Measurements from ENCODE around the gene SPAG4. TPM values are rescaled to one million over a fixed set of nuclear protein-coding genes. Genes with fewer than 3 reads are reported as not detected.

Gene SPAG4
- total and polyA plus RNA-seq, 7 donors = 0.49 to 2.1 (median 1.1) TPM

- intact Hi-C loops (cut with DNase I) = no loop called here
These were observed 54.1 kb downstream of the SPAG4 start for GRCh38 chr20:35669681-35670080.

More at GRCh38 chr20:35669681-35670080, 54.1 kb downstream of the SPAG4 start:
- DNase-seq (no peak), ATAC-seq (no peak)
- Histone ChIP-seq H3K27me3 (ENCODE audit: insufficient read depth in 3 of 3, low read length in 2 of 3) (no peaks in the 10 kb centered on the region), H3K4me1 (no peaks in the 10 kb centered on the region), H3K4me3 (no peak overlapping the region), H3K9me3 (no peaks in the 10 kb centered on the region), H3K27ac (no peak overlapping the region), H3K36me3 (ENCODE audit: insufficient read depth in 1 of 2, low read depth in 1 of 2) (peaks cover 6 to 71% of the 10 kb centered on the region in 2 donors)
- WGBS, 3 donors = 78 to 94% (median 90%) methylated on average over 1 of the region's 1 CpG
- TF ChIP-seq CTCF (IDR thresholded peaks at IDR 0.05) = no peak

Other genes starting within 250 kb of the SPAG4 start
- 100 to 1,000 TPM in 2 of 4 donors, 10 to 100 TPM in 2; 67.3 to 120 (median 85.8) TPM for gene UQCC1, start 203.9 kb upstream of the SPAG4 start, total RNA-seq
- 100 to 1,000 TPM in 2 of 3 donors, 10 to 100 TPM in 1; 71.8 to 129 (median 118) TPM for gene UQCC1, start 203.9 kb upstream of the SPAG4 start, polyA plus RNA-seq
- 1 to 10 TPM in 1 of 4 donors, under 1 TPM in 2, not detected in 1; 0.13 to 1.1 (median 0.22) TPM for gene GDF5, start 177.6 kb upstream of the SPAG4 start, total RNA-seq
- gene GDF5, start 177.6 kb upstream of the SPAG4 start, polyA plus RNA-seq = under 1 TPM in 2 of 3 donors, not detected in 1; 0.03 to 0.13 TPM
- gene CEP250, start 160.2 kb upstream of the SPAG4 start, total RNA-seq = 10 to 100 TPM; 17.0 to 19.3 (median 17.6) TPM
- 10 to 100 TPM in 1 of 3 donors, 1 to 10 TPM in 2; 4.2 to 13.2 (median 7.4) TPM for gene CEP250, start 160.2 kb upstream of the SPAG4 start, polyA plus RNA-seq
- gene C20orf173, start 86.2 kb upstream of the SPAG4 start, total RNA-seq = not detected
- not detected for gene C20orf173, start 86.2 kb upstream of the SPAG4 start, polyA plus RNA-seq
- gene ERGIC3, start 73.8 kb upstream of the SPAG4 start, total RNA-seq = 10 to 100 TPM; 61.7 to 71.6 (median 64.6) TPM
- gene ERGIC3, start 73.8 kb upstream of the SPAG4 start, polyA plus RNA-seq = 10 to 100 TPM; 67.9 to 83.5 (median 78.1) TPM
- 10 to 100 TPM; 55.9 to 75.4 (median 67.1) TPM for gene CPNE1, start 49.1 kb downstream of the SPAG4 start, total RNA-seq
- gene CPNE1, start 49.1 kb downstream of the SPAG4 start, polyA plus RNA-seq = 10 to 100 TPM; 59.5 to 62.1 (median 61.6) TPM
- 10 to 100 TPM; 20.8 to 61.5 (median 45.5) TPM for gene RBM12, start 49.1 kb downstream of the SPAG4 start, total RNA-seq
- gene RBM12, start 49.1 kb downstream of the SPAG4 start, polyA plus RNA-seq = 10 to 100 TPM in 1 of 3 donors, 1 to 10 TPM in 2; 5.3 to 22.5 (median 8.8) TPM
- 10 to 100 TPM; 23.6 to 45.0 (median 40.3) TPM for gene NFS1, start 83.5 kb downstream of the SPAG4 start, total RNA-seq
- gene NFS1, start 83.5 kb downstream of the SPAG4 start, polyA plus RNA-seq = 10 to 100 TPM; 19.8 to 35.2 (median 26.1) TPM
- gene ROMO1, start 83.6 kb downstream of the SPAG4 start, total RNA-seq = 100 to 1,000 TPM; 133 to 172 (median 143) TPM
- 100 to 1,000 TPM; 253 to 379 (median 323) TPM for gene ROMO1, start 83.6 kb downstream of the SPAG4 start, polyA plus RNA-seq
- 100 to 1,000 TPM in 3 of 4 donors, 10 to 100 TPM in 1; 93.0 to 171 (median 139) TPM for gene RBM39, start 126.4 kb downstream of the SPAG4 start, total RNA-seq
- gene RBM39, start 126.4 kb downstream of the SPAG4 start, polyA plus RNA-seq = 100 to 1,000 TPM; 115 to 151 (median 123) TPM
- gene PHF20, start 156.2 kb downstream of the SPAG4 start, total RNA-seq = 10 to 100 TPM; 57.7 to 97.9 (median 68.4) TPM
- gene PHF20, start 156.2 kb downstream of the SPAG4 start, polyA plus RNA-seq = 10 to 100 TPM; 32.1 to 95.7 (median 58.6) TPM

Data from psoas muscle (tissue), 8 donors.